CD4-positive, CD25-positive, alpha-beta regulatory T cell (primary cell): Measurements from ENCODE around the gene FAM107B. TPM values are rescaled to one million over a fixed set of nuclear protein-coding genes. Genes with fewer than 3 reads are reported as not detected.

Source experiments
- polyA plus RNA-seq, 4 donors: library from polyadenylated mRNA; unstranded; fragments of 300-500 nt; fragmentation: Illumina TruSeq; gene quantifications; one replicate each; pipeline ENCODE4 v1.2.3, GENCODE V29; 2021
- total RNA-seq: library from RNA; stranded (reverse); gene quantifications from one replicate; pipeline ENCODE4 v1.2.3, GENCODE V29; 2022

FAM107B gene
- total and polyA plus RNA-seq, 5 donors from 2014 or later, result 202 to 327 (median 296) TPM

Other genes starting within 250 kb of the FAM107B start
- gene CDNF, start 63.1 kb upstream of the FAM107B start, total RNA-seq, result 1.7 TPM
- 1 to 10 TPM in 2 of 4 donors, under 1 TPM in 2; 0.32 to 2.1 (median 1.2) TPM for gene CDNF, start 63.1 kb upstream of the FAM107B start, polyA plus RNA-seq
- 22.6 TPM for gene HSPA14, start 63.4 kb upstream of the FAM107B start, total RNA-seq
- 10 to 100 TPM; 16.0 to 26.7 (median 20.9) TPM for gene HSPA14, start 63.4 kb upstream of the FAM107B start, polyA plus RNA-seq
- 28.9 TPM for gene MSANTD7, start 63.4 kb upstream of the FAM107B start, total RNA-seq
- 10 to 100 TPM in 1 of 4 donors, 1 to 10 TPM in 3; 8.4 to 11.7 (median 9.8) TPM for gene MSANTD7, start 63.4 kb upstream of the FAM107B start, polyA plus RNA-seq
- 4.3 TPM for gene SUV39H2, start 104.0 kb upstream of the FAM107B start, total RNA-seq
- gene SUV39H2, start 104.0 kb upstream of the FAM107B start, polyA plus RNA-seq, result 1 to 10 TPM; 2.1 to 5.2 (median 3.7) TPM
- 24.6 TPM for gene DCLRE1C, start 179.2 kb upstream of the FAM107B start, total RNA-seq
- 10 to 100 TPM; 18.5 to 30.5 (median 23.1) TPM for gene DCLRE1C, start 179.2 kb upstream of the FAM107B start, polyA plus RNA-seq
- not detected for gene MEIG1, start 184.5 kb upstream of the FAM107B start, total RNA-seq
- 1 to 10 TPM in 3 of 4 donors, under 1 TPM in 1; 0.83 to 1.7 (median 1.5) TPM for gene MEIG1, start 184.5 kb upstream of the FAM107B start, polyA plus RNA-seq